CD4-positive, alpha-beta T cell (primary cell): ENCODE results near the gene TYMS. TPM values are rescaled to one million over a fixed set of nuclear protein-coding genes. Genes with fewer than 3 reads are reported as not detected.

ENCODE experiments used
- ATAC-seq: fragments of 200-7000 bp; cut with Tn5 transposase; one replicate; pipeline ENCODE4 v1.10.0; 2022; ENCODE audit warnings: mild to moderate bottlenecking; ENCODE audit not compliant: poor library complexity
- CTCF ChIA-PET: fragments of 350-600 bp; sonication (Branson Sonifier 250); formaldehyde crosslinking; loops from one replicate; lab custom pipeline; 2021; ENCODE audit warnings: antibody characterized with exemption, inconsistent platforms; lab: Charles Lee
- POLR2A ChIA-PET: fragments of 350-600 bp; sonication (Branson Sonifier 250); formaldehyde crosslinking; loops from one replicate; lab custom pipeline; 2021; ENCODE audit warnings: antibody characterized with exemption, inconsistent platforms; lab: Charles Lee
- DNase-seq, 14 experiments: peaks; one replicate each; pipeline ENCODE4 v3.0.0-alpha.2; 2013 to 2020; ENCODE audit warnings: mixed read lengths in 2 of 14
- H3K27ac ChIP-seq, 2 donors: one replicate each; pipeline versions ENCODE4 v1.5.1 to v1.7.0; 2013; ENCODE audit warnings: low read length in 2 of 2, low read depth in 1 of 2, mild to moderate bottlenecking in 1 of 2
- H3K27me3 ChIP-seq, 2 experiments: 1 replicate in 1 of 2; 2 replicates in 1 of 2; pipeline versions ENCODE4 v1.6.1 to v1.7.0; 2013; ENCODE audit warnings: low read length in 2 of 2, control low read depth in 1 of 2, mild to moderate bottlenecking in 1 of 2, moderate library complexity in 1 of 2; ENCODE audit not compliant: insufficient read depth in 2 of 2, control insufficient read depth in 1 of 2
- H3K36me3 ChIP-seq: one replicate; pipeline ENCODE4 v1.6.1; 2013; ENCODE audit warnings: low read length, control low read depth; ENCODE audit not compliant: insufficient read depth
- H3K4me1 ChIP-seq: one replicate; pipeline ENCODE4 v1.6.1; 2013; ENCODE audit warnings: low read length, control low read depth; ENCODE audit not compliant: insufficient read depth
- H3K4me3 ChIP-seq: one replicate; pipeline ENCODE4 v1.5.1; 2013; ENCODE audit warnings: mild to moderate bottlenecking, low read length, moderate library complexity
- H3K9me3 ChIP-seq, 2 experiments: 1 replicate in 1 of 2; 2 replicates in 1 of 2; pipeline versions ENCODE4 v1.6.1 to v1.7.0; 2013; ENCODE audit warnings: low read length in 2 of 2, mild to moderate bottlenecking in 2 of 2, control low read depth in 1 of 2, moderate library complexity in 1 of 2; ENCODE audit not compliant: control insufficient read depth in 1 of 2, insufficient read depth in 1 of 2
- H3K27ac Mint-ChIP-seq: one replicate; pipeline ENCODE4 v1.8.0; 2020; ENCODE audit warnings: mixed read lengths
- H3K27me3 Mint-ChIP-seq: one replicate; pipeline ENCODE4 v1.8.0; 2021; ENCODE audit warnings: mixed read lengths
- H3K36me3 Mint-ChIP-seq: one replicate; pipeline ENCODE4 v1.8.0; 2021; ENCODE audit warnings: low read depth, mixed read lengths
- H3K4me1 Mint-ChIP-seq: one replicate; pipeline ENCODE4 v1.8.0; 2021; ENCODE audit warnings: low read depth, mixed read lengths
- H3K4me3 Mint-ChIP-seq: one replicate; pipeline ENCODE4 v1.8.0; 2020; ENCODE audit warnings: mild to moderate bottlenecking, mixed read lengths
- H3K9me3 Mint-ChIP-seq: one replicate; pipeline ENCODE4 v1.8.0; 2020; ENCODE audit warnings: mixed read lengths
- CTCF ChIP-seq: fragments of 200-600 bp; IDR thresholded peaks from one replicate; pipeline ENCODE4 v1.8.0; 2022; ENCODE audit warnings: antibody characterized with exemption, mild to moderate bottlenecking
- intact Hi-C, 2 experiments: fragments of 100-400 bp; cut with DNase I in 1 of 2; cut with micrococcal nuclease in 1 of 2; formaldehyde crosslinking; loops; one replicate each; pipeline versions ENCODE4 v1.15.1 to v1.9.0; 2023 to 2025; cut with DNase I, micrococcal nuclease
- total RNA-seq, 174 experiments: library from RNA in 2 of 174; stranded (reverse) in 2 of 174; gene quantifications; one replicate each; pipeline ENCODE4 v1.2.3 and lab custom pipeline; 2021 to 2026

Gene TYMS
- total RNA-seq, 2 experiments from 2014 or later, result 1.1 to 1.5 TPM

GRCh38 chr18:658001-658946 is 821 bp downstream of the TYMS start:
- ChIA-PET CTCF (no interaction called here), POLR2A (interaction anchor here (1.2 to 1.5 kb wide), 2 partner anchors 24 to 54 kb away, joined by 3 read pairs; partner anchors contain the start of gene ENOSF1)
- Histone ChIP-seq H3K4me1 (peaks cover 22% of the 10 kb centered on the region), H3K36me3 (no peaks in the 10 kb centered on the region), H3K27ac (no peak overlapping the region), H3K4me3 (peak overlapping the region; percentile 62), H3K9me3 (peaks cover 0 to 14% of the 10 kb centered on the region in 2 experiments), H3K27me3 (peaks cover 3 to 13% of the 10 kb centered on the region in 2 experiments)
- no peak for TF ChIP-seq CTCF
- DNase-seq (peak in 9 of 14 experiments; percentile 13 to 65 (median 49)), ATAC-seq (peak; percentile 43)
- H3K4me3 Mint-ChIP-seq, result peak overlapping the region; percentile 87
- no peak overlapping the region for H3K27ac Mint-ChIP-seq
- peaks cover 2% of the 10 kb centered on the region for H3K9me3 Mint-ChIP-seq
- peaks cover 51% of the 10 kb centered on the region for H3K27me3 Mint-ChIP-seq
- intact Hi-C loops, result no loop called here
- H3K4me1 Mint-ChIP-seq, result peaks cover 11% of the 10 kb centered on the region
- H3K36me3 Mint-ChIP-seq, result no peaks in the 10 kb centered on the region

DNA sequence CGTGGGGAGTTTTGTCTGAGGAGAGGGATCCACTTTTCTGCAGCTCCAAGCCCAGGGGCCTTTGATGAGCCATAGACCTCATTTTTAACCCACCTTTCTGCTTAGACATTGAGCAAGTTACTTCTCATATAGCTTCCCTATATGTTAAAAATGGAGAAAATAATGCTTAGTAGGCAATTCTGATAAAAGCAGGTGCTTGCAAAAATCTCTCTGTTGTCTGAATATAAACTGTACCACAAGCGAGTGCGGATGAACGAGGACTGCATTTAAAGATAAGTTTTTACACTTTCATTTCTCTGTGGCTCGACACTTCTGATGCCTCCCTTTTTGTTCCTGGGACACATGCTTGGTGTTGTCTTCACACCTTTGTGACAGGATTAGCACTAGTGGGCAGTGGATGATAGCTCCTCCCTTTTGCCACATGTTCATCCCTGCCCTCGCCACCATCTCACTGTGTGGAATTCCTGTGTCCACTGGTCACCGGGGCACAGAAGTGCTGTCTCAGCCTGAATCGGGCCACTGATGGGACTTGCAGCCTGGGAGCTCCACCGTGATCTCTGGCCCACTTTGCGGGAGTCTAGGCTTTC is 1.6 kb downstream of the TYMS start:
- intact Hi-C loops, result no loop called here
- Mint-ChIP-seq H3K9me3 (peaks cover 2% of the 10 kb centered on the region), H3K4me3 (peak overlapping the region; percentile 87), H3K27me3 (peaks cover 45% of the 10 kb centered on the region), H3K36me3 (no peaks in the 10 kb centered on the region), H3K27ac (no peak overlapping the region), H3K4me1 (peaks cover 11% of the 10 kb centered on the region)
- TF ChIP-seq CTCF, result no peak
- POLR2A ChIA-PET, result interaction anchor here (1.2 to 1.5 kb wide), 2 partner anchors 23 to 54 kb away, joined by 3 read pairs; partner anchors contain the start of gene ENOSF1
- peak overlapping the region; percentile 62 for H3K4me3 ChIP-seq
- DNase-seq, result no peak
- CTCF ChIA-PET, result no interaction called here
- H3K36me3 ChIP-seq, result no peaks in the 10 kb centered on the region
- peaks cover 3 to 13% of the 10 kb centered on the region in 2 experiments for H3K27me3 ChIP-seq
- no peak for ATAC-seq
- no peak overlapping the region for H3K27ac ChIP-seq
- H3K9me3 ChIP-seq, result peaks cover 0 to 14% of the 10 kb centered on the region in 2 experiments
- H3K4me1 ChIP-seq, result peaks cover 22% of the 10 kb centered on the region

- POLR2A ChIA-PET, result no interaction called here
- Mint-ChIP-seq H3K27me3 (peaks cover 39% of the 10 kb centered on the region), H3K4me3 (peak overlapping the region; percentile 87), H3K27ac (no peak overlapping the region), H3K9me3 (peaks cover 2% of the 10 kb centered on the region), H3K4me1 (peaks cover 11% of the 10 kb centered on the region), H3K36me3 (no peaks in the 10 kb centered on the region)
- no peak for TF ChIP-seq CTCF
- peaks cover 22% of the 10 kb centered on the region for H3K4me1 ChIP-seq
- DNase-seq, result no peak
- peaks cover 0 to 14% of the 10 kb centered on the region in 2 experiments for H3K9me3 ChIP-seq
- intact Hi-C loops, result no loop called here
- H3K4me3 ChIP-seq, result no peak overlapping the region
- no peaks in the 10 kb centered on the region for H3K36me3 ChIP-seq
- peaks cover 3 to 13% of the 10 kb centered on the region in 2 experiments for H3K27me3 ChIP-seq
- H3K27ac ChIP-seq, result no peak overlapping the region
- ATAC-seq, result no peak
- CTCF ChIA-PET, result no interaction called here
These were observed 2.1 kb downstream of the TYMS start for GRCh38 chr18:659597-659996.
